ENCODE data around the gene WFS1. TPM values are rescaled to one million over a fixed set of nuclear protein-coding genes. Genes with fewer than 3 reads are reported as not detected.

WFS1 gene
- total and polyA plus RNA-seq, 2 donors (not counting 3 experiments of a cell fraction or from before 2014, with no cell fraction given): 48.2 to 70.0 TPM

DNA sequence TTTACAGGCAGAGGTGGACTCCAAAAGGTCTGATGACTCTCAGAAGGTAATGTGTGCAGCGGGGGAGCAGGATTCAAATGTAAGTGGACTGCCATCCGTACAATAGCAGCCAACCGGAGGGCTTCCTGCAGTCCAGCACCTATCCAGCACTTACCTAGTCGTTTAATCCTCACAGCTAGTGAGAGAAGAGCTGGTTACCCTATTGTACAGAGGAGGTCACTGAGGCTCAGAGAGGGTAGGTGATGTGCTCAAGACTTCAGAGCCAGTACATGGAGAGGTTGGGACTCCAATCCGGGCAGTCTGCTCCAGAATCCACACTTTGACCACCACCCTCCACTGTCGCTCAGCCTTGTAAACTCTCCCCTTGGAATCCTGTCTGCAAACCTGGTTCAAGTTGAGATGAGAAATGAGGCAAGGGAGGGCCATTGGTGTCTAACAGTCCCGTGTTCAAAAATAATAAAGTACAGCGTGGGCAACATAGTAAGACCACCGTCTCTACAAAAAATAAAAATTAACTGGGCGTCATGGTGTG lies 46.8 kb upstream of the WFS1 start:
- no peak for TF ChIP-seq POLR2A (IDR thresholded peaks at IDR 0.05; ENCODE audit: low read depth, low read length)
- TF ChIP-seq GATA2 (IDR thresholded peaks at IDR 0.05; ENCODE audit: insufficient read depth, insufficient read length, low read depth, low read length): no peak
- TF ChIP-seq, protein P1, sequence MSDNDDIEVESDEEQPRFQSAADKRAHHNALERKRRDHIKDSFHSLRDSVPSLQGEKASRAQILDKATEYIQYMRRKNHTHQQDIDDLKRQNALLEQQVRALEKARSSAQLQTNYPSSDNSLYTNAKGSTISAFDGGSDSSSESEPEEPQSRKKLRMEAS (IDR thresholded peaks at IDR 0.05; ENCODE audit: insufficient read depth, insufficient read length): no peak
- no peak for TF ChIP-seq EZH2 (IDR thresholded peaks at IDR 0.05; ENCODE audit: borderline replicate concordance, low read depth, low read length, severe bottlenecking)
- no peak for TF ChIP-seq POLR2AphosphoS5 (IDR thresholded peaks at IDR 0.05; ENCODE audit: insufficient read depth, low read depth, low read length)
- TF ChIP-seq MYC (IDR thresholded peaks at IDR 0.05; ENCODE audit: low read depth, low read length): no peak
- no peak for TF ChIP-seq JUN (IDR thresholded peaks at IDR 0.05; ENCODE audit: borderline replicate concordance, insufficient read depth, insufficient read length, low read depth)
- TF ChIP-seq FOS (IDR thresholded peaks at IDR 0.05; ENCODE audit: borderline replicate concordance, insufficient read depth, low read length): no peak
- TF ChIP-seq, protein P2, sequence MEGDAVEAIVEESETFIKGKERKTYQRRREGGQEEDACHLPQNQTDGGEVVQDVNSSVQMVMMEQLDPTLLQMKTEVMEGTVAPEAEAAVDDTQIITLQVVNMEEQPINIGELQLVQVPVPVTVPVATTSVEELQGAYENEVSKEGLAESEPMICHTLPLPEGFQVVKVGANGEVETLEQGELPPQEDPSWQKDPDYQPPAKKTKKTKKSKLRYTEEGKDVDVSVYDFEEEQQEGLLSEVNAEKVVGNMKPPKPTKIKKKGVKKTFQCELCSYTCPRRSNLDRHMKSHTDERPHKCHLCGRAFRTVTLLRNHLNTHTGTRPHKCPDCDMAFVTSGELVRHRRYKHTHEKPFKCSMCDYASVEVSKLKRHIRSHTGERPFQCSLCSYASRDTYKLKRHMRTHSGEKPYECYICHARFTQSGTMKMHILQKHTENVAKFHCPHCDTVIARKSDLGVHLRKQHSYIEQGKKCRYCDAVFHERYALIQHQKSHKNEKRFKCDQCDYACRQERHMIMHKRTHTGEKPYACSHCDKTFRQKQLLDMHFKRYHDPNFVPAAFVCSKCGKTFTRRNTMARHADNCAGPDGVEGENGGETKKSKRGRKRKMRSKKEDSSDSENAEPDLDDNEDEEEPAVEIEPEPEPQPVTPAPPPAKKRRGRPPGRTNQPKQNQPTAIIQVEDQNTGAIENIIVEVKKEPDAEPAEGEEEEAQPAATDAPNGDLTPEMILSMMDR (IDR thresholded peaks at IDR 0.05; ENCODE audit: extremely low read depth in 1 of 2, insufficient read depth in 1 of 2, low read depth in 1 of 2, low read length in 2 of 2): no peak
- Histone ChIP-seq H3K36me3 (ENCODE audit: control insufficient read depth in 2 of 2, extremely low read depth in 1 of 2, insufficient read depth in 2 of 2, low read length in 2 of 2) (no peaks in the 10 kb centered on the region), H3K27ac (ENCODE audit: insufficient read depth, low read depth, low read length) (no peak overlapping the region), H3K79me2 (ENCODE audit: control insufficient read depth, insufficient read depth, low read length) (no peaks in the 10 kb centered on the region), H4K20me1 (replicated peaks; ENCODE audit: control insufficient read depth, extremely low read depth, insufficient read depth, low read length) (no peaks in the 10 kb centered on the region), H3K9ac (replicated peaks; ENCODE audit: extremely low read depth, insufficient read depth, low read length) (no peak overlapping the region), H3K9me1 (replicated peaks; ENCODE audit: control insufficient read depth, extremely low read depth, insufficient read depth, low read length) (no peaks in the 10 kb centered on the region), H3K27me3 (ENCODE audit: control insufficient read depth in 2 of 2, insufficient read depth in 2 of 2, low read length in 2 of 2) (peaks cover 4 to 5% of the 10 kb centered on the region in 2 experiments), H3K9me3 (replicated peaks; ENCODE audit: control insufficient read depth, insufficient read depth, low read length) (no peaks in the 10 kb centered on the region), H3K4me3 (replicated peaks in 1 of 3; ENCODE audit: insufficient read depth in 1 of 3, low read depth in 1 of 3, low read length in 3 of 3) (no peak overlapping the region), H2AFZ (ENCODE audit: low read depth, low read length) (no peak overlapping the region), H3K4me1 (ENCODE audit: control insufficient read depth, extremely low read depth, insufficient read depth, low read length) (no peaks in the 10 kb centered on the region), H3K4me2 (ENCODE audit: insufficient read depth, low read length) (no peak overlapping the region)
- no TSS peak for BruUV-seq (replicated peaks)
- dilution Hi-C loops (cut with MboI; ENCODE audit: extremely low pct_ligation_motif_present, low sequenced_read_pairs): no loop called here
- intact Hi-C loops (cut with micrococcal nuclease): no loop called here
- DNase-seq (ENCODE audit: low read depth, low spot score): no peak
- CTCF ChIA-PET: interaction anchor here (1.3 kb wide), 1 partner anchor 105 kb away, joined by 3 read pairs; no protein-coding TSS in a partner anchor
- no peak for FAIRE-seq
- POLR2A ChIA-PET: no interaction called here
